Neural cell (in vitro differentiated cells): ENCODE data around the gene ROR1. TPM values are rescaled to one million over a fixed set of nuclear protein-coding genes. Genes with fewer than 3 reads are reported as not detected.

ENCODE experiments used
- H2AFZ ChIP-seq: fragments of 200-600, 300-800 bp; sonication (generic), shearing (Covaris generic); 2 replicates; pipeline ENCODE4 v1.6.0; 2014; ENCODE audit warnings: low read depth, mild to moderate bottlenecking, antibody characterized with exemption, low read length, moderate library complexity
- H3F3A ChIP-seq: fragments of 200-600 bp; shearing (Covaris generic); 2 replicates; pipeline ENCODE4 v1.6.1; 2016; ENCODE audit warnings: mild to moderate bottlenecking, moderate library complexity, mixed read lengths, antibody characterized with exemption, low read length; ENCODE audit not compliant: insufficient read depth, poor library complexity, severe bottlenecking
- H3K27ac ChIP-seq: fragments of 200-600, 300-800 bp; sonication (generic), shearing (Covaris generic); 2 replicates; pipeline ENCODE4 v1.5.1; 2014; ENCODE audit warnings: mild to moderate bottlenecking, low read length, moderate library complexity
- H3K27me3 ChIP-seq: fragments of 300-800, 200-600 bp; sonication (generic), shearing (Covaris generic); 2 replicates; pipeline ENCODE4 v1.6.0; 2014; ENCODE audit warnings: mild to moderate bottlenecking, low read depth, low read length, moderate library complexity; ENCODE audit not compliant: insufficient read depth
- H3K36me3 ChIP-seq: fragments of 300-800, 200-600 bp; sonication (generic), shearing (Covaris generic); 2 replicates; pipeline ENCODE4 v1.5.1; 2014; ENCODE audit warnings: mild to moderate bottlenecking, antibody characterized with exemption, low read length, moderate library complexity; ENCODE audit not compliant: insufficient read depth
- H3K4me2 ChIP-seq: fragments of 300-800, 200-600 bp; sonication (generic), shearing (Covaris generic); 2 replicates; pipeline ENCODE4 v1.6.0; 2014; ENCODE audit warnings: mild to moderate bottlenecking, low read length
- H3K4me3 ChIP-seq: fragments of 300-800, 200-600 bp; sonication (generic), shearing (Covaris generic); 2 replicates; pipeline ENCODE4 v1.5.1; 2014; ENCODE audit warnings: mild to moderate bottlenecking, low read length, moderate library complexity
- H3K79me2 ChIP-seq: fragments of 200-600 bp; shearing (Covaris generic); replicated peaks from 2 replicates; pipeline ENCODE4 v1.6.0; 2014; ENCODE audit warnings: mild to moderate bottlenecking, low read length, moderate library complexity; ENCODE audit not compliant: insufficient read depth
- H3K9ac ChIP-seq: fragments of 300-800, 200-600 bp; sonication (generic), shearing (Covaris generic); 2 replicates; pipeline ENCODE4 v1.6.1; 2016; ENCODE audit warnings: mild to moderate bottlenecking, low read length, mixed read lengths
- H3K9me2 ChIP-seq: fragments of 200-600 bp; shearing (Covaris generic); 2 replicates; pipeline ENCODE4 v1.6.1; 2016; ENCODE audit warnings: mild to moderate bottlenecking, low read length, mixed read lengths; ENCODE audit not compliant: insufficient read depth
- H3K9me3 ChIP-seq: fragments of 200-600, 300-800 bp; sonication (generic), shearing (Covaris generic); 2 replicates; pipeline ENCODE4 v1.6.1; 2016; ENCODE audit warnings: mild to moderate bottlenecking, mixed run types, low read length, moderate library complexity, mixed read lengths
- H4K20me1 ChIP-seq: fragments of 200-600 bp; shearing (Covaris generic); 2 replicates; pipeline ENCODE4 v1.6.1; 2016; ENCODE audit warnings: mild to moderate bottlenecking, mixed run types; ENCODE audit not compliant: insufficient read depth
- CTCF ChIP-seq: fragments of 450-650 bp; IDR thresholded peaks from 2 replicates; pipeline ENCODE4 v1.5.1; 2014; ENCODE audit warnings: antibody characterized with exemption, mild to moderate bottlenecking, moderate library complexity; ENCODE audit not compliant: poor library complexity, severe bottlenecking
- EP300 ChIP-seq: fragments of 450-650 bp; conservative IDR thresholded peaks from 2 replicates; pipeline ENCODE4 v1.6.1; 2014; ENCODE audit warnings: antibody characterized with exemption, mild to moderate bottlenecking, moderate library complexity; ENCODE audit not compliant: poor library complexity, severe bottlenecking
- EZH2 ChIP-seq: fragments of 200-600, 300-800 bp; shearing (Covaris generic), sonication (generic); IDR thresholded peaks from 2 replicates; pipeline ENCODE4 v1.6.1; 2014; ENCODE audit warnings: antibody characterized with exemption, low read length, borderline replicate concordance, mild to moderate bottlenecking; ENCODE audit not compliant: insufficient read depth, poor library complexity, severe bottlenecking
- MXI1 ChIP-seq: fragments of 450-650 bp; conservative IDR thresholded peaks from 2 replicates; pipeline ENCODE4 v1.6.1; 2014; ENCODE audit warnings: antibody characterized with exemption, mild to moderate bottlenecking; ENCODE audit not compliant: poor library complexity, severe bottlenecking
- POLR2AphosphoS5 ChIP-seq: IDR thresholded peaks from 2 replicates; pipeline ENCODE4 v1.6.1; 2012
- RAD21 ChIP-seq: fragments of 450-650 bp; conservative IDR thresholded peaks from 2 replicates; pipeline ENCODE4 v1.6.1; 2014; ENCODE audit warnings: antibody characterized with exemption, mild to moderate bottlenecking, moderate library complexity
- REST ChIP-seq: IDR thresholded peaks from 2 replicates; pipeline ENCODE4 v1.6.1; 2012; ENCODE audit warnings: borderline replicate concordance
- SMC3 ChIP-seq: fragments of 450-650 bp; conservative IDR thresholded peaks from 2 replicates; pipeline ENCODE4 v1.6.1; 2014; ENCODE audit warnings: antibody characterized with exemption, mild to moderate bottlenecking, moderate library complexity; ENCODE audit not compliant: poor library complexity
- TAF1 ChIP-seq: IDR thresholded peaks from 2 replicates; pipeline ENCODE4 v1.6.1; 2012; ENCODE audit warnings: low read depth
- polyA plus RNA-seq: library from polyadenylated mRNA; depleted of rRNA; stranded (reverse); fragments of >200 nt; gene quantifications from 2 replicates; pipeline ENCODE4 v1.2.3, GENCODE V29; 2014

Gene ROR1
- polyA plus RNA-seq, 1 donor from 2014 or later, result 0.27 TPM

GRCh38 chr1:63827411-63828321 lies 53.8 kb downstream of the ROR1 start:
- Histone ChIP-seq H3K4me2 (no peak overlapping the region), H3K79me2 (no peaks in the 10 kb centered on the region)

More at GRCh38 chr1:63827411-63828321, 53.8 kb downstream of the ROR1 start:
- Histone ChIP-seq H3K36me3 (no peaks in the 10 kb centered on the region), H3K27me3 (no peaks in the 10 kb centered on the region), H3F3A (no peaks in the 10 kb centered on the region), H2AFZ (no peak overlapping the region), H3K4me3 (no peak overlapping the region), H3K27ac (no peak overlapping the region), H3K9me3 (no peaks in the 10 kb centered on the region), H3K9me2 (no peaks in the 10 kb centered on the region), H4K20me1 (no peaks in the 10 kb centered on the region), H3K9ac (no peak overlapping the region)
- TF ChIP-seq EP300, result no peak
- no peak for TF ChIP-seq RAD21
- TF ChIP-seq TAF1, result no peak
- no peak for TF ChIP-seq CTCF
- TF ChIP-seq MXI1, result no peak
- TF ChIP-seq EZH2, result no peak
- no peak for TF ChIP-seq POLR2AphosphoS5
- no peak for TF ChIP-seq REST
- no peak for TF ChIP-seq SMC3
